Loucy (cell line): ENCODE data around the gene BAIAP3.

Experiments
- CTCF ChIP-seq: fragments of 200-600 bp; sonication (generic); conservative IDR thresholded peaks from 2 replicates; pipeline ENCODE4 v1.5.1; 2014; ENCODE audit warnings: mild to moderate bottlenecking, antibody characterized with exemption, low read length
- EZH2phosphoT487 ChIP-seq: fragments of 200-600 bp; IDR thresholded peaks from 2 replicates; pipeline ENCODE4 v1.6.1; 2018; ENCODE audit warnings: antibody characterized with exemption, mild to moderate bottlenecking, moderate library complexity, borderline replicate concordance

- TF ChIP-seq CTCF (no peak), EZH2phosphoT487 (no peak)
Measured at GRCh38 chr16:1378804-1379303, 45.4 kb downstream of the BAIAP3 start.
